ENCODE data around the gene EIF4B. TPM values are rescaled to one million over a fixed set of nuclear protein-coding genes. Genes with fewer than 3 reads are reported as not detected.
A peak's percentile ranks its signal among the peaks of the same experiment; 100 is the strongest.

EIF4B gene
- total and polyA plus RNA-seq, 2 of the 13 experiments (the other 11 are each of a cell fraction or from before 2014, with no cell fraction given), result 416 to 548 TPM

GRCh38 chr12:53006810-53007309 is 604 bp downstream of the EIF4B start:
- Histone ChIP-seq H4K20me1 (ENCODE audit: insufficient read depth, low read length) (peaks cover 49% of the 10 kb centered on the region), H3K27ac (ENCODE audit: extremely low read length, insufficient read depth, low read length) (peak overlapping the region; percentile 99), H3K9ac (ENCODE audit: insufficient read depth, low read depth, low read length) (peak overlapping the region; percentile 99), H3K9me3 (ENCODE audit: low read length) (no peaks in the 10 kb centered on the region), H3K27me3 (ENCODE audit: control insufficient read depth in 1 of 2, insufficient read depth in 2 of 2, low read length in 2 of 2) (no peaks in the 10 kb centered on the region; a peak in 1 of 5 replicates), H3K4me2 (ENCODE audit: low read depth, low read length) (peak overlapping the region; percentile 81), H3K4me1 (ENCODE audit: insufficient read depth, low read length) (peaks cover 53% of the 10 kb centered on the region), H2AFZ (ENCODE audit: low read length) (no peak overlapping the region), H3K79me2 (ENCODE audit: insufficient read depth, low read length) (peaks cover 56% of the 10 kb centered on the region), H3K36me3 (replicated peaks in 1 of 2; ENCODE audit: control insufficient read depth in 1 of 2, insufficient read depth in 2 of 2, low read length in 2 of 2) (peaks cover 0 to 24% of the 10 kb centered on the region in 2 experiments; a peak in 4 of 5 replicates), H3K4me3 (replicated peaks in 1 of 3; ENCODE audit: insufficient read depth in 1 of 3, low read depth in 2 of 3, low read length in 3 of 3) (peak overlapping the region; percentile 89 to 93 (median 92))
- in situ Hi-C loops (cut with HindIII; ENCODE audit: extremely low pct_ligation_motif_present, low pct_unique_long_range_greater_than_20kb), result no loop called here
- intact Hi-C loops (cut with micrococcal nuclease; ENCODE audit: unreplicated experiment), result loop anchor here (1.0 kb wide), 1 partner anchor 14 kb away; no protein-coding TSS in a partner anchor
- POLR2A ChIA-PET, result interaction anchor here (0.6 to 4.0 kb wide), 21 partner anchors 10 to 293 kb away, joined by 3 to 159 read pairs (median 6); partner anchors contain the start of genes KRT8, MYG1, SPRYD3 and TNS2
- CTCF ChIA-PET (ENCODE audit: low intra/inter-chr PET ratio, low total read pairs), result interaction anchor here (0.6 kb wide), 1 partner anchor 26 kb away, joined by 3 read pairs; no protein-coding TSS in a partner anchor
- TSS peak; percentile 56 for BruUV-seq (replicated peaks)
- FAIRE-seq (no peak), ATAC-seq (peak; percentile 60), DNase-seq (ENCODE audit: low spot score) (peak; percentile 71)
- under 1% methylated on average over 32 of the region's 38 CpGs for WGBS (ENCODE audit: low lambda C conversion rate)
- TF ChIP-seq U2AF2 (IDR thresholded peaks at IDR 0.05; ENCODE audit: low read depth, low read length) (no peak), ZNF143 (CRISPR knock-in tag; IDR thresholded peaks at IDR 0.05) (no peak), XBP1 (CRISPR knock-in tag; IDR thresholded peaks at IDR 0.05) (no peak), HNRNPK (IDR thresholded peaks at IDR 0.05; ENCODE audit: low read depth, low read length, poor library complexity, severe bottlenecking) (peak; percentile 72), NRL (CRISPR knock-in tag; IDR thresholded peaks at IDR 0.05; ENCODE audit: borderline replicate concordance) (no peak), PHF8 (CRISPR knock-in tag; IDR thresholded peaks at IDR 0.05) (peak; percentile 44; the same call in 1 of the 2 replicates), ZMAT3 (CRISPR knock-in tag; conservative IDR thresholded peaks at IDR 0.05) (0 out of 2 replicates have a peak, but pooled peaks have one; percentile 23), MAZ (IDR thresholded peaks at IDR 0.05; ENCODE audit: borderline replicate concordance, low read depth, low read length) (peak; percentile 62; the same call in 1 of the 2 replicates), MAZ (CRISPR knock-in tag; IDR thresholded peaks at IDR 0.05; ENCODE audit: low read depth) (no peak), YEATS4 (CRISPR knock-in tag; IDR thresholded peaks at IDR 0.05; ENCODE audit: borderline replicate concordance) (peak; percentile 53), LRRFIP1 (CRISPR knock-in tag; conservative IDR thresholded peaks at IDR 0.05) (no peak), NCOR1 (IDR thresholded peaks at IDR 0.05; ENCODE audit: borderline replicate concordance, low read length) (0 out of 2 replicates have a peak, but pooled peaks have one; percentile 29), ZSCAN29 (CRISPR knock-in tag; conservative IDR thresholded peaks at IDR 0.05) (no peak), SAP130 (CRISPR knock-in tag; IDR thresholded peaks at IDR 0.05; ENCODE audit: low read depth) (peak; percentile 69)
- TF ChIP-seq, protein P1, sequence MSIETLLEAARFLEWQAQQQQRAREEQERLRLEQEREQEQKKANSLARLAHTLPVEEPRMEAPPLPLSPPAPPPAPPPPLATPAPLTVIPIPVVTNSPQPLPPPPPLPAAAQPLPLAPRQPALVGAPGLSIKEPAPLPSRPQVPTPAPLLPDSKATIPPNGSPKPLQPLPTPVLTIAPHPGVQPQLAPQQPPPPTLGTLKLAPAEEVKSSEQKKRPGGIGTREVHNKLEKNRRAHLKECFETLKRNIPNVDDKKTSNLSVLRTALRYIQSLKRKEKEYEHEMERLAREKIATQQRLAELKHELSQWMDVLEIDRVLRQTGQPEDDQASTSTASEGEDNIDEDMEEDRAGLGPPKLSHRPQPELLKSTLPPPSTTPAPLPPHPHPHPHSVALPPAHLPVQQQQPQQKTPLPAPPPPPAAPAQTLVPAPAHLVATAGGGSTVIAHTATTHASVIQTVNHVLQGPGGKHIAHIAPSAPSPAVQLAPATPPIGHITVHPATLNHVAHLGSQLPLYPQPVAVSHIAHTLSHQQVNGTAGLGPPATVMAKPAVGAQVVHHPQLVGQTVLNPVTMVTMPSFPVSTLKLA (IDR thresholded peaks at IDR 0.05), result peak; percentile 35; the same call in 1 of the 2 replicates
- TF ChIP-seq, protein P2, sequence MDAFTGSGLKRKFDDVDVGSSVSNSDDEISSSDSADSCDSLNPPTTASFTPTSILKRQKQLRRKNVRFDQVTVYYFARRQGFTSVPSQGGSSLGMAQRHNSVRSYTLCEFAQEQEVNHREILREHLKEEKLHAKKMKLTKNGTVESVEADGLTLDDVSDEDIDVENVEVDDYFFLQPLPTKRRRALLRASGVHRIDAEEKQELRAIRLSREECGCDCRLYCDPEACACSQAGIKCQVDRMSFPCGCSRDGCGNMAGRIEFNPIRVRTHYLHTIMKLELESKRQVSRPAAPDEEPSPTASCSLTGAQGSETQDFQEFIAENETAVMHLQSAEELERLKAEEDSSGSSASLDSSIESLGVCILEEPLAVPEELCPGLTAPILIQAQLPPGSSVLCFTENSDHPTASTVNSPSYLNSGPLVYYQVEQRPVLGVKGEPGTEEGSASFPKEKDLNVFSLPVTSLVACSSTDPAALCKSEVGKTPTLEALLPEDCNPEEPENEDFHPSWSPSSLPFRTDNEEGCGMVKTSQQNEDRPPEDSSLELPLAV (CRISPR knock-in tag; conservative IDR thresholded peaks at IDR 0.05; ENCODE audit: low read depth), result no peak
- TF ChIP-seq, protein P3, sequence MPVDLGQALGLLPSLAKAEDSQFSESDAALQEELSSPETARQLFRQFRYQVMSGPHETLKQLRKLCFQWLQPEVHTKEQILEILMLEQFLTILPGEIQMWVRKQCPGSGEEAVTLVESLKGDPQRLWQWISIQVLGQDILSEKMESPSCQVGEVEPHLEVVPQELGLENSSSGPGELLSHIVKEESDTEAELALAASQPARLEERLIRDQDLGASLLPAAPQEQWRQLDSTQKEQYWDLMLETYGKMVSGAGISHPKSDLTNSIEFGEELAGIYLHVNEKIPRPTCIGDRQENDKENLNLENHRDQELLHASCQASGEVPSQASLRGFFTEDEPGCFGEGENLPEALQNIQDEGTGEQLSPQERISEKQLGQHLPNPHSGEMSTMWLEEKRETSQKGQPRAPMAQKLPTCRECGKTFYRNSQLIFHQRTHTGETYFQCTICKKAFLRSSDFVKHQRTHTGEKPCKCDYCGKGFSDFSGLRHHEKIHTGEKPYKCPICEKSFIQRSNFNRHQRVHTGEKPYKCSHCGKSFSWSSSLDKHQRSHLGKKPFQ (CRISPR knock-in tag; IDR thresholded peaks at IDR 0.05; ENCODE audit: insufficient replicate concordance), result no peak
